AG10803 (cell line): ENCODE data around the gene GRB10.
"Not testable (repeated sequence)": the region's sequence is repeated elsewhere in the genome, so short reads cannot be mapped to it uniquely, and the experiment has no call there.

Experiments used
- DNase-seq: peaks from one replicate; pipeline ENCODE4 v3.0.0; 2010; ENCODE audit warnings: low read depth
- H3K4me3 ChIP-seq: 2 replicates; pipeline ENCODE4 v1.5.1; 2011; ENCODE audit warnings: mild to moderate bottlenecking, low read length, control low read depth
- TF ChIP-seq, protein P1 (sequence below): conservative IDR thresholded peaks from 2 replicates; pipeline ENCODE4 v1.5.1; 2011; ENCODE audit warnings: mild to moderate bottlenecking, low read length, control low read depth, inconsistent platforms

GRB10 gene

GRCh38 chr7:50738932-50739331 lies 43.8 kb downstream of the GRB10 start:
- TF ChIP-seq, protein P1, sequence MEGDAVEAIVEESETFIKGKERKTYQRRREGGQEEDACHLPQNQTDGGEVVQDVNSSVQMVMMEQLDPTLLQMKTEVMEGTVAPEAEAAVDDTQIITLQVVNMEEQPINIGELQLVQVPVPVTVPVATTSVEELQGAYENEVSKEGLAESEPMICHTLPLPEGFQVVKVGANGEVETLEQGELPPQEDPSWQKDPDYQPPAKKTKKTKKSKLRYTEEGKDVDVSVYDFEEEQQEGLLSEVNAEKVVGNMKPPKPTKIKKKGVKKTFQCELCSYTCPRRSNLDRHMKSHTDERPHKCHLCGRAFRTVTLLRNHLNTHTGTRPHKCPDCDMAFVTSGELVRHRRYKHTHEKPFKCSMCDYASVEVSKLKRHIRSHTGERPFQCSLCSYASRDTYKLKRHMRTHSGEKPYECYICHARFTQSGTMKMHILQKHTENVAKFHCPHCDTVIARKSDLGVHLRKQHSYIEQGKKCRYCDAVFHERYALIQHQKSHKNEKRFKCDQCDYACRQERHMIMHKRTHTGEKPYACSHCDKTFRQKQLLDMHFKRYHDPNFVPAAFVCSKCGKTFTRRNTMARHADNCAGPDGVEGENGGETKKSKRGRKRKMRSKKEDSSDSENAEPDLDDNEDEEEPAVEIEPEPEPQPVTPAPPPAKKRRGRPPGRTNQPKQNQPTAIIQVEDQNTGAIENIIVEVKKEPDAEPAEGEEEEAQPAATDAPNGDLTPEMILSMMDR: no peak
- no peak overlapping the region for H3K4me3 ChIP-seq
- no peak for DNase-seq

GRCh38 chr7:50735836-50736235 lies 46.9 kb downstream of the GRB10 start:
- not testable (repeated sequence) for DNase-seq, H3K4me3 ChIP-seq

- no peak overlapping the region for H3K4me3 ChIP-seq
- TF ChIP-seq, protein P1: no peak
- DNase-seq: no peak
These were observed 47.4 kb downstream of the GRB10 start for GRCh38 chr7:50735333-50735732.

DNA sequence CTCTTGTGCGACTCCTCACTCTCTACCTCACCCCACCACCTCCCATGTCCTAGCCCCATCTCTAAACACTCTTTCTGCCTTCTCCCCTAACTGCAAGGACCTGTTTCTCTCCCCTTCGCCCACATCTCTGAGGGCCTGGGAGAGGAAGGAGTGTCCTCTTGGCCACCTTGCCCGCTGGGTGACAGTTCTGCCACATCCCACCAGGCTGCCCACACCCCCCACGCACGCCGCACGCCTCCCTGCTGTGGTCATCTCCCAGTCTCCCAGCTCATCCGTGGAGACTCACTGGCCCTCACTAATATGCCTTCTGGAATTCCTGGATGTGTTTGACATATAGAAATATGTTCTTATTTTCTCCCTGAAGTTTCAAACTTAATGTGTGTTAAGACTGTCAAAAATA lies 48.5 kb downstream of the GRB10 start:
- TF ChIP-seq, protein P1: no peak
- no peak for DNase-seq
- H3K4me3 ChIP-seq: no peak overlapping the region

DNA sequence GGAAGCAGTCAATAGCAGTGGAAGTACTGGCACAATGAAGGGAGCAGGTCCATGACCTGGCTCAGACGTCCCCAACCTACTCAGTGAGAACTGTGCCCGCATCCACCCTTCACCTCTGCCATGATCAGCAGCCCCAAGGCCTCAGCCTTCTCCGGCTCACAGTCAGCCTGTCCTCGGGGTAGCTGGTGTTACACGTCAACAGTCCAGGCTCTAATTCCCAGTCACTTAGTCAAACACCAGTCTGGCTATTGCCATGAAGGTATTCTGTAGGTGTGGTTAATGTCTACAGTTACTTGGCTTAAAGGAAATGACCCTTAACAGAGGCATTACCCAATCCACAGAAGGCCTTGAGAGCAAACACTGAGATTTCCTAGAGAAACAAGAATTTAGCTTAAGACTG lies 49.1 kb downstream of the GRB10 start:
- DNase-seq: peak; percentile 16
- TF ChIP-seq, protein P1: no peak
- no peak overlapping the region for H3K4me3 ChIP-seq

DNA sequence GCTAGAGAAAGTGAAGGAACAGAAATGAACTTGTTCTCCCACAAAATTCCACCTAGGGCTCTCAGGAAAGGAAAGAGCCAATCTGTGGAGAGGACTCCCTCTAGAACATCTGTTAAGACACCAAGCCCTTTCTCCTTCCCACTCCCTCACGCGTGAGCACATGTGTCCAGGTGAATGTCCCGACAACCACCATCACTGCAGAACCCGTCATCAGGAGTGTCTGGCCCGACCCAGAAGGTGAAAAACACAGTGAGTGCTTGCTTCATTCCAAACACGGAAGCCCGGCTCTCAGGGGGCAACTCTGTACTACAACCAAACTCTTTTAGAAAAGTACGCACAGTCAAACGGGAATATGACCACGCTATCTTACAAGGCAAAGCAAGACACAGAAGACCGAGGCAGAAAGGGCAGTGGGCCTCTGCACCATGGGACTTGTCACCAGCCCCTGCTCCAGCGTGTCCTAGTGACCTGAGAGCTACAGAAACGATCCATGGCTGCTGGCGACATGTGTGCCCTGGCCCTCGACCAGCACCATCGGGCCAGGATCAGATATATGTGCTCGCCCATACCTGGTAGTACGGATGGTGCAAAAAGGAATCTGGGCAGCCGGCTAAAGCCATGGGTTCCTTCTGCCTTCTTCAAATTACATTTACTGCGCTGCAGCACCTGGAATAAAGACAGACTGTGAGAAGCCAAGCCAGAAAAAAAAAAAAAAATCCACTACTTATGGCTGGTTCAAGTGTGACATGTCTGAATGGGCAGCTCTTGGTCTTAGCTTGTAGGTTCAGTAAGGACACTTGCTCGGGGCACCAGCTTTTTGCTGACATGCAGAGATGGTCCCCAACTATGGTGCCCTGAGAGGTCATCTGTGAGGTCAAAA lies 50.8 kb downstream of the GRB10 start:
- TF ChIP-seq, protein P1: no peak

GRCh38 chr7:50730446-50731400 lies 52.0 kb downstream of the GRB10 start:
- DNase-seq: no peak
- TF ChIP-seq, protein P1: no peak
- no peak overlapping the region for H3K4me3 ChIP-seq

More for the DNA sequence above, 50.8 kb downstream of the GRB10 start:
- no peak overlapping the region for H3K4me3 ChIP-seq
- no peak for DNase-seq
